ENCODE data around the gene TLN1.

- no peak for TF ChIP-seq ZNF138 (CRISPR knock-in tag; conservative IDR thresholded peaks at IDR 0.05)
- TF ChIP-seq CTCF (IDR thresholded peaks at IDR 0.05) = no peak
- TF ChIP-seq ATF2 (CRISPR knock-in tag; IDR thresholded peaks at IDR 0.05; ENCODE audit: borderline replicate concordance, low read depth) = no peak
- no peak for TF ChIP-seq TEAD4 (CRISPR knock-in tag; IDR thresholded peaks at IDR 0.05)
- no peak for TF ChIP-seq AR (CRISPR knock-in tag; IDR thresholded peaks at IDR 0.05)
- TF ChIP-seq GRHL2 (CRISPR knock-in tag; IDR thresholded peaks at IDR 0.05; ENCODE audit: insufficient replicate concordance, severe bottlenecking) = no peak
- TF ChIP-seq NFYB (CRISPR knock-in tag; conservative IDR thresholded peaks at IDR 0.05; ENCODE audit: low read depth) = no peak
- TF ChIP-seq FOXP4 (CRISPR knock-in tag; IDR thresholded peaks at IDR 0.05) = no peak
- no peak for TF ChIP-seq ETV6 (CRISPR knock-in tag; IDR thresholded peaks at IDR 0.05)
- TF ChIP-seq SOX15 (CRISPR knock-in tag; IDR thresholded peaks at IDR 0.05) = no peak
- TF ChIP-seq SMAD4 (CRISPR knock-in tag; IDR thresholded peaks at IDR 0.05) = no peak
These were observed 36.0 kb downstream of the TLN1 start for GRCh38 chr9:35695943-35696401.

All from WTC11 (cell line).